Stomach (tissue), 4 donors: ENCODE measurements around the gene KNG1.
"Not testable (repeated sequence)": the region's sequence is repeated elsewhere in the genome, so short reads cannot be mapped to it uniquely, and the experiment has no call there.

ENCODE experiments used
- CTCF ChIP-seq, 7 experiments: fragments of 450-650 bp in 4 of 7; fragments of 200-600 bp in 3 of 7; sonication (generic) in 3 of 7; IDR thresholded peaks; one replicate each; pipeline ENCODE4 v1.5.1; 2016 to 2019; ENCODE audit warnings: antibody characterized with exemption in 7 of 7, control low read depth in 2 of 7, mild to moderate bottlenecking in 1 of 7
- EP300 ChIP-seq: sonication (generic); formaldehyde crosslinking; IDR thresholded peaks from one replicate; pipeline ENCODE4 v1.6.1; 2017; ENCODE audit warnings: antibody characterized with exemption
- POLR2A ChIP-seq, 4 donors: fragments of 450-650 bp; IDR thresholded peaks; one replicate each; pipeline ENCODE4 v1.6.1; 2016; ENCODE audit warnings: antibody characterized with exemption in 4 of 4, control low read depth in 2 of 4, mild to moderate bottlenecking in 1 of 4, moderate library complexity in 1 of 4
- POLR2AphosphoS5 ChIP-seq, 3 donors: sonication (generic); formaldehyde crosslinking; IDR thresholded peaks; one replicate each; pipeline ENCODE4 v1.6.1; 2016; ENCODE audit warnings: antibody characterized with exemption in 3 of 3

- TF ChIP-seq CTCF (IDR thresholded peaks at IDR 0.05); POLR2A (IDR thresholded peaks at IDR 0.05); EP300; POLR2AphosphoS5 (IDR thresholded peaks at IDR 0.05): not testable (repeated sequence)
These were observed 30.7 kb upstream of the KNG1 start for GRCh38 chr3:186686475-186686874.
